Panc1 (cell line): ENCODE measurements around the gene RNF212. TPM values are rescaled to one million over a fixed set of nuclear protein-coding genes. Genes with fewer than 3 reads are reported as not detected.

Experiments used
- ATAC-seq: fragments of 200-7000 bp; cut with Tn5 transposase; 2 replicates; pipeline ENCODE4 v1.9.1; 2020; ENCODE audit warnings: mild to moderate bottlenecking, moderate library complexity
- BruUV-seq: library from RNA; stranded (reverse); fragments of 400-500 nt; replicated peaks from 2 replicates; lab custom pipeline; 2021; lab: Mats Ljungman, UMichigan
- CTCF ChIA-PET: fragments of 300-600 bp; sonication (Branson Sonifier 250); formaldehyde crosslinking; loops from one replicate; lab custom pipeline; 2022; ENCODE audit warnings: antibody characterized with exemption; lab: Charles Lee
- POLR2A ChIA-PET: fragments of 300-600 bp; sonication (Branson Sonifier 250); formaldehyde crosslinking; loops from one replicate; lab custom pipeline; 2022; ENCODE audit warnings: antibody characterized with exemption; lab: Charles Lee
- DNase-seq: peaks from one replicate; pipeline ENCODE4 v3.0.0-alpha.2; 2010; ENCODE audit warnings: low read depth, low spot score
- H3K27ac ChIP-seq: 2 replicates; pipeline ENCODE4 v1.5.1; 2011; ENCODE audit warnings: mild to moderate bottlenecking, low read length, inconsistent platforms
- H3K27me3 ChIP-seq: fragments of 200-500 bp; sonication (Bioruptor generic); 2 replicates; pipeline ENCODE4 v1.6.0; 2014; ENCODE audit warnings: low read length, inconsistent platforms; ENCODE audit not compliant: control insufficient read depth, insufficient read depth
- H3K36me3 ChIP-seq: fragments of 200-500 bp; sonication (Bioruptor generic); 2 replicates; pipeline ENCODE4 v1.5.1; 2014; ENCODE audit warnings: inconsistent platforms, mild to moderate bottlenecking, low read length, moderate library complexity; ENCODE audit not compliant: control insufficient read depth, insufficient read depth
- H3K4me1 ChIP-seq: 2 replicates; pipeline ENCODE4 v1.5.1; 2011; ENCODE audit warnings: inconsistent platforms, mild to moderate bottlenecking, low read length, moderate library complexity; ENCODE audit not compliant: control insufficient read depth, insufficient read depth
- H3K4me3 ChIP-seq, 2 experiments: 2 replicates each; pipeline ENCODE4 v1.5.1; 2011 to 2012; ENCODE audit warnings: low read depth in 2 of 2, low read length in 2 of 2, mild to moderate bottlenecking in 2 of 2, inconsistent platforms in 1 of 2, moderate library complexity in 1 of 2
- H3K9me3 ChIP-seq: fragments of 200-500 bp; sonication (Bioruptor generic); 2 replicates; pipeline ENCODE4 v1.5.1; 2014; ENCODE audit warnings: low read depth, mild to moderate bottlenecking, inconsistent platforms, low read length, moderate library complexity; ENCODE audit not compliant: control insufficient read depth, insufficient read depth
- CTCF ChIP-seq: fragments of 450-650 bp; IDR thresholded peaks from 2 replicates; pipeline ENCODE4 v1.5.1; 2017; ENCODE audit warnings: mild to moderate bottlenecking
- POLR2AphosphoS5 ChIP-seq: IDR thresholded peaks from 2 replicates; pipeline ENCODE4 v1.6.1; 2012; ENCODE audit warnings: mild to moderate bottlenecking, low read depth, low read length, moderate library complexity
- SIN3A ChIP-seq: IDR thresholded peaks from 2 replicates; pipeline ENCODE4 v1.6.1; 2012; ENCODE audit warnings: low read depth, mild to moderate bottlenecking, low read length, moderate library complexity, borderline replicate concordance; ENCODE audit not compliant: insufficient read depth
- TCF7L2 ChIP-seq: IDR thresholded peaks from 2 replicates; pipeline ENCODE4 v1.6.1; 2011; ENCODE audit warnings: mild to moderate bottlenecking, low read depth, low read length, inconsistent platforms
- in situ Hi-C: cut with HindIII; loops from 2 replicates; pipeline ENCODE4 v1.10.0; 2016; ENCODE audit warnings: low sequenced_read_pairs, low pct_unique_long_range_greater_than_20kb
- intact Hi-C: fragments of 100-400 bp; cut with micrococcal nuclease; formaldehyde crosslinking; loops from one replicate; pipeline ENCODE4 v1.10.0; 2022; ENCODE audit not compliant: unreplicated experiment
- total RNA-seq: library from RNA; stranded (reverse); gene quantifications from one replicate; pipeline ENCODE4 v1.2.1, GENCODE V29; 2021; ENCODE audit not compliant: unreplicated experiment
- TF ChIP-seq, protein P1 (sequence below), 2 experiments: IDR thresholded peaks; 2 replicates each; pipeline ENCODE4 v1.6.1; 2011 to 2012; ENCODE audit warnings: low read depth in 2 of 2, control low read depth in 1 of 2, low read length in 1 of 2, mild to moderate bottlenecking in 1 of 2, moderate library complexity in 1 of 2; ENCODE audit not compliant: insufficient read depth in 1 of 2

Gene RNF212
- total RNA-seq, 1 experiment from 2014 or later, result not detected

GRCh38 chr4:1109898-1110506 is 3.4 kb downstream of the RNF212 start:
- intact Hi-C loops (no loop called here), in situ Hi-C loops (no loop called here)
- no peak for TF ChIP-seq SIN3A
- TF ChIP-seq POLR2AphosphoS5, result no peak
- TF ChIP-seq, protein P1, sequence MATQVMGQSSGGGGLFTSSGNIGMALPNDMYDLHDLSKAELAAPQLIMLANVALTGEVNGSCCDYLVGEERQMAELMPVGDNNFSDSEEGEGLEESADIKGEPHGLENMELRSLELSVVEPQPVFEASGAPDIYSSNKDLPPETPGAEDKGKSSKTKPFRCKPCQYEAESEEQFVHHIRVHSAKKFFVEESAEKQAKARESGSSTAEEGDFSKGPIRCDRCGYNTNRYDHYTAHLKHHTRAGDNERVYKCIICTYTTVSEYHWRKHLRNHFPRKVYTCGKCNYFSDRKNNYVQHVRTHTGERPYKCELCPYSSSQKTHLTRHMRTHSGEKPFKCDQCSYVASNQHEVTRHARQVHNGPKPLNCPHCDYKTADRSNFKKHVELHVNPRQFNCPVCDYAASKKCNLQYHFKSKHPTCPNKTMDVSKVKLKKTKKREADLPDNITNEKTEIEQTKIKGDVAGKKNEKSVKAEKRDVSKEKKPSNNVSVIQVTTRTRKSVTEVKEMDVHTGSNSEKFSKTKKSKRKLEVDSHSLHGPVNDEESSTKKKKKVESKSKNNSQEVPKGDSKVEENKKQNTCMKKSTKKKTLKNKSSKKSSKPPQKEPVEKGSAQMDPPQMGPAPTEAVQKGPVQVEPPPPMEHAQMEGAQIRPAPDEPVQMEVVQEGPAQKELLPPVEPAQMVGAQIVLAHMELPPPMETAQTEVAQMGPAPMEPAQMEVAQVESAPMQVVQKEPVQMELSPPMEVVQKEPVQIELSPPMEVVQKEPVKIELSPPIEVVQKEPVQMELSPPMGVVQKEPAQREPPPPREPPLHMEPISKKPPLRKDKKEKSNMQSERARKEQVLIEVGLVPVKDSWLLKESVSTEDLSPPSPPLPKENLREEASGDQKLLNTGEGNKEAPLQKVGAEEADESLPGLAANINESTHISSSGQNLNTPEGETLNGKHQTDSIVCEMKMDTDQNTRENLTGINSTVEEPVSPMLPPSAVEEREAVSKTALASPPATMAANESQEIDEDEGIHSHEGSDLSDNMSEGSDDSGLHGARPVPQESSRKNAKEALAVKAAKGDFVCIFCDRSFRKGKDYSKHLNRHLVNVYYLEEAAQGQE (IDR thresholded peaks at IDR 0.05; ENCODE audit: insufficient read depth in 1 of 2, low read depth in 2 of 2, low read length in 1 of 2), result no peak
- no peak overlapping the region for H3K4me3 ChIP-seq
- DNase-seq (no peak), ATAC-seq (no peak)
- H3K27ac ChIP-seq, result no peak overlapping the region
- CTCF ChIA-PET, result no interaction called here
- BruUV-seq, result no TSS peak
- POLR2A ChIA-PET, result no interaction called here
- no peaks in the 10 kb centered on the region for H3K27me3 ChIP-seq
- H3K4me1 ChIP-seq, result no peaks in the 10 kb centered on the region
- H3K36me3 ChIP-seq, result no peaks in the 10 kb centered on the region
- no peaks in the 10 kb centered on the region for H3K9me3 ChIP-seq

GRCh38 chr4:1109333-1109732 is 4.0 kb downstream of the RNF212 start:
- BruUV-seq, result no TSS peak
- ChIA-PET CTCF (no interaction called here), POLR2A (no interaction called here)
- Histone ChIP-seq H3K9me3 (no peaks in the 10 kb centered on the region), H3K4me3 (no peak overlapping the region), H3K36me3 (no peaks in the 10 kb centered on the region), H3K4me1 (no peaks in the 10 kb centered on the region), H3K27ac (no peak overlapping the region), H3K27me3 (no peaks in the 10 kb centered on the region)
- intact Hi-C loops (no loop called here), in situ Hi-C loops (no loop called here)
- TF ChIP-seq SIN3A (no peak), CTCF (no peak), POLR2AphosphoS5 (no peak), TCF7L2 (no peak)
- TF ChIP-seq, protein P1 (IDR thresholded peaks at IDR 0.05; ENCODE audit: insufficient read depth in 1 of 2, low read depth in 2 of 2, low read length in 1 of 2), result no peak
- DNase-seq (no peak), ATAC-seq (no peak)
